HS-27A (cell line): ENCODE results near the gene SKIC2.
A peak's percentile ranks its signal among the peaks of the same experiment; 100 is the strongest.
"Not testable (repeated sequence)": the region's sequence is repeated elsewhere in the genome, so short reads cannot be mapped to it uniquely, and the experiment has no call there.

Source experiments
- DNase-seq: peaks from one replicate; pipeline ENCODE4 v3.0.0-alpha.2; 2012; ENCODE audit warnings: low read depth, missing footprints

The SKIC2 gene

DNA sequence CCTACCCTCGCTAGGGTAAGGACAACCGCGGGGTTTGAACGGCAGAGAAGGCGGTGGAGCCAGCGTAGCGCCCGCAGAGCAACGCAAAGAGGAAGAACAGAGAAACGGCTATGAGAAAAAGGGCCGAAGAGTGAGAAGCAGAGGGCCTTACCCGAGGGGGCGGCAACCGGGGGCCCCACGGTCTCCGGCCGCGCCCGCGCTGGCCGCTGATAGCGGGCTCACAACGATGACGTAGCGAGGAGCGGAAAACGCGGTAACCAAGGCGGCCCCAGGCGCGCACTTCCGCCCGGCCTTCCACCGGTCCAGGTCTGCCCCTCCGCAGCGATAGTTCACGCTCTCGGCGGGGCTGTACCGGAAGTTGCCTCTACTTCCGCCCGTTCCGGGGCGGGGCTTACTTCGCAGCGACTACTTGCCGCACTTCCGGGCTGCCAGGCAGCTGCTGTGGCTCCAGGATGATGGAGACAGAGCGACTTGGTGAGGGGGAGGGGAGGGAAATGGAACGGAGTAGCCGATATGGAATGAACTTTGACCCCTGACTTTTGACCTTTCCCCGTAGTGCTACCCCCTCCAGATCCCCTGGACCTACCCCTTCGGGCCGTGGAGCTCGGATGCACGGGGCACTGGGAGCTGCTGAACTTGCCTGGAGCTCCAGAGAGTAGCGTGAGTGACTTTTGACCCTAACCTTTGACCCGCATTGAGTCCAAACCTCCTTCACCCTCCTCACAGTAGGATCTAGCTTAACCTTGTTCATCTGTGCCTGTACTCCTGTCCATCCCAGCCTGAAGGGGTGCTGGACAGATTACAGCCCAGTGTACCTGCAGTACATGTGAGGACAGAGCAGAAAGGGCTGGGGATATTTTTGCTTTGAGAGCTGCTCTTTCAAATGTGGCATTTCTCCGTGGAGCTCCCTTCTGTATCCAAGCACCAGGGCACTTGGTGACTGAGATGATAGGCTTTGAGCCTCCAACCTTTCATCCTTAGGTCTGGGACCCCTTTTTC is at the start of gene SKIC2, which contains the start of gene NELFE:
Gene SKIC2, plus strand, starts transcription at position 435 of the 999 bp plus-strand sequence. Its CDS starts 18 bp downstream, at position 453.
Gene NELFE, minus strand, starts transcription at position 231 of the 999 bp plus-strand sequence. CDS start 525 bp downstream, outside the sequence.
- DNase-seq, result peak; percentile 96

DNA sequence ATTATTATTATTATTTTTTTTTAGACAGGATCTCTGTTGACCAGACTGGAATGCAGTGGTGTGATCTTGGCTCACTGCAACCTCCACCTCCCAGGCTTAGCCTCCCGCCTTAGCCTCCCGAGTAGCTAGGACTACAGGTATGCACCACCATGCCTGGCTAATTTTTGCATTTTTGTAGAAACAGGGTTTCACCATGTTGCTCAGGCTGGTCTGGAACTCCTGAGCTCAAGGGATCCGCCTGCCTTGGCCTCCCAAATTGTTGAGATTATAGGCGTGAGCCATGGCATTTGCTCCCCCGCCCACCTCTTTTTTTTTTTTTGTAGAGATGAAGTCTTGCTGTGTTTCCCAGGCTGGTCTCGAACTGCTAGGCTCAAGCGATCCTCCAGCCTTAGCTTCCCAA is 49.7 kb upstream of the SKIC2 start:
- not testable (repeated sequence) for DNase-seq

DNA sequence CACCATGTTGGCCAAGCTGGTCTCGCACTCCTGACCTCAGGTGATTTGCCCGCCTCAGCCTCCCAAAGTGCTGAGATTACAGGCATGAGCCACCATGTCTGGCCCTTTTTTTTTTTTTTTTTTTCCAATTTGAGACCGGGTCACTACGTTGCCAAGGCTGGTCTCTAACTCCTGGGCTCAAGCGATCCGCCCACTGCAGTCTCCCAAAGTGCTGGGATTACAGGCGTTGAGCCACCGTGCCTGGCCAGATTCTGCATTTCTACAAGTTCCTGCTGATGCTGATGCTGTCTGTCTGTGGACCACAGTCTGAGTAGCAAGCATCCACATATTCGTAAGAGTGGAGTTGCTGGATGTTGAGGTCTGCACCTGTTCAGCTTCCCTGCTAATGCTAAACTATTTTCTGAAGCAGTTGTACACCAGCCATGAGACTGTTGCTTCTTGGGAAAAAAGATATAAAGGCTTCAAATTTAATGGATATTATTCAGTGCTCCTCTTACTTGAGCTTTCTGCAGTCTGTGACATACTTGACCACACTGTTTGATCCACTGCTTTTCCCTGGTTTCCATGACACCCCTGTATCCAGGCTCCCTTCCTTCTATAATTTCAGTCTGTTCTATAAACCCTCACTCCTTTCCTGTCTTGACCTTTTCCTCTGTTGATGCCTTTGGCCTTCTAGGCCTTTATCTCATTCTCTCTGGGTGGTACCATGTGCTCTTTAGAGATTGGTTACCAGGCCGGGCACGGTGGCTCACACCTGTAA is 47.0 kb upstream of the SKIC2 start:
- no peak for DNase-seq

DNA sequence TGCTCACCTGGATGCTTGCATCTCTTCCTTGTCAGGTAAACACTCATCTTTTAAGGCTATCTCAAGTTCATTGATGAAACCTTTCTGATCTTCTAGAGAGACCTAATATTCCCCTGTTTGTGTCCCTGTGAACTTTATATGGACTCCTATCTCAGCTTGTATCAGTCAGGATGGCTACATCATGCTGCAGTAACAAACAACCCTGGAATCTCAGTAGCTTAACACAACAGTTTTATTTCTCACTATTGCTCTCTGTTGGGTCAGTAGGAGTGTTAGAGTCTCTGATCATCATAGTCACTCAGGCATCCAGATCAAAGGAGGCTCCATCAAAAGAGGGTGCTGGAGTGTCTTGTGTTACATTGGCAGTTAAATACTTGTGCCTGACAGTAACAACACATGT is 43.6 kb upstream of the SKIC2 start:
- DNase-seq, result no peak

DNA sequence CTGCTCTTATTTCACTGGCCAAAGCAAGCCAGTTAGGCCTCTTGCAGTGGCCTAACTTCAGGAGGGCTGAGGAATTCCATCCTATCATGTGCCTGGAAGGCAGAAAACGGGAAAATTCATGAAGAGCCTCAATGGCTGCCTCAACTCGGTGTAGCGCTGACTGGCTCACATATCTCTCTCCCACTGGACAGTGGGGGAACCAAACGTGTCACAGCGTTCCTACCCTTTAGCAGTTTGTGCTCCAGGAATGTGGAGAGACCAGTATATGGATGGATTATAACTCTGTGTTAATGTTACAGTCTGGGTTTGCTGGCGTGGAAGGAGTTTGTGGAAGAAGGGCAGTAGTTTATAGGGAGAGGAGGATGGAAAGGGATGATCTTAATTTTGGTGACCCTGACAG is 43.2 kb upstream of the SKIC2 start:
- DNase-seq, result no peak

DNA sequence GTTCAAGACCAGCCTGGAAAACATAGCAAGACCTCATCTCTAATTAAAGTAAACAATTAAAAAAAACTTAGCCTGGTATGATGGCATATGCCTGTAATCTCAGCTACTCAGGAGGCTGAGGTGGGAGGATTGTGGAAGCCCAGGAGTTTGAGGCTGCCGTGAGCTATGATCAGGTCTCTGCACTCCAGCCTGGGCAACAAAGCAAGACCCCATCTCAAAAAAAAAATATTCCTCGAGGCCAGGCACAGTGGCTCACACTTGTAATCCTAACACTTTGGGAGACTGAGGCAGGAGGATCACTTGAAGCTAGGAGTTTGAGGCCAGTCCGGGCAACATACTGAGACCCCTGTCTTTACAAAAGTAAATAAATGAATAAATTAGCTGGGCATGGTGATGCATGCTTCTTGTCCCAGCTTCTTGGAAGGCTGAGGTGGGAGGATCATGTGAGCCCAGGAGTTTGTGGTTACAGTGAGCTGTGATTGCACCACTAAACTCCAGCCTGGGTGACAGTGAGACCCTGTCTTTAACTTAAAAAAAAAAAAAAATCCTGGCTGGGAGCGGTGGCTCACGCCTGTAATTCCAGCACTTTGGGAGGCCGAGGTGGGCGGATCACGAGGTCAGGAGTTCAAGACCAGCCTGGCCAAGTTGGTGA is 40.8 kb upstream of the SKIC2 start:
- no peak for DNase-seq

DNA sequence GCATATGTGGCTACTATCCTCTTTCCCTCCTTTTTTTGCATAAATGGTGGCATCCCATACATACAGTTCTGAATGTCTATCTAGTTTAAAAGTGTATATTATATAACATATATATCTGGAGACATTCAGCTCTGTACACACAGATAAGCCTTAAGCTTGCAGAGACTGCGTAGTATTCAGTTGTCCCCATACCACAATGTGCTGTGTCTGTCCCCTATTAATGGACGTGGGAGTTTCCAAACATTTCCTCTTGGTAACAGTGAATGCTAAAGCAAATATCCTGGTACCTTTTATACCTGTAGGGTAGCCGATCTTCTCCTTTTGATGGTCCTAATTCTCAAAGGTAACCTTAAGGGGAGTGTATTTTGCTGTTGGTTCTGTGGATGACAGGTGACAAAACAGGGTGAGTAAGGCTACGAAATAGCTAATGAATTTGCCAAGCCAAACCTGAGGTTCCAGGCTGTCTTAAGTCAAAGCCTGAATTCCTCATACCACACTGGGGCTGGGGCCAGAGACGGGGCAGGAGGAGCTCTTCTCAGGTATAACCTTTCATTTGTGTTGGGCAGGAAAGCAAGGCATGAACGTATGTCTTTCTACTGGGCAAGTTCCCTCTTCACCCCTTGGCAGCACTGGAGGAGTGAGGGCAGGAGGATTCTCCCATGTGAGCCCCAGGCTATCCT is 39.2 kb upstream of the SKIC2 start:
- no peak for DNase-seq

DNA sequence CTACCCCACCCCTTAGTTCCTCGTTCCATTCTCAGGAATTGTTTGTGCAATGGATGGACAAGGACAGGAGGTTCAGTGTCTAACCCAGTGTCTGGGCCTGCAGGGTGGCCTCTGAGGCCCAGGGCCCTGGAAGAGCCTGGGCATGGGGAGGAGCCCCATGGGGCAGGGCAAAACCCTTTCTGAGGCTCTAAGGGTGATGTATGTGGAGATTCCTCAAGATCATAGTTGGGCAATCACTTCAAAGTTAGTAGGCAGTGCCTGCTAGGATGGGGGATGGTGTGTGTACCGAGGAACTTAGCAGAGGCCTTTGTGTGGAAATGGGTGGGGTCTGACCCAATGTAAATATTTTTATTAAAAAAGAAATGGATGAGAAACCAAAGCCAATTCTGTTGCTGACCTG is 38.2 kb upstream of the SKIC2 start:
- DNase-seq, result no peak

DNA sequence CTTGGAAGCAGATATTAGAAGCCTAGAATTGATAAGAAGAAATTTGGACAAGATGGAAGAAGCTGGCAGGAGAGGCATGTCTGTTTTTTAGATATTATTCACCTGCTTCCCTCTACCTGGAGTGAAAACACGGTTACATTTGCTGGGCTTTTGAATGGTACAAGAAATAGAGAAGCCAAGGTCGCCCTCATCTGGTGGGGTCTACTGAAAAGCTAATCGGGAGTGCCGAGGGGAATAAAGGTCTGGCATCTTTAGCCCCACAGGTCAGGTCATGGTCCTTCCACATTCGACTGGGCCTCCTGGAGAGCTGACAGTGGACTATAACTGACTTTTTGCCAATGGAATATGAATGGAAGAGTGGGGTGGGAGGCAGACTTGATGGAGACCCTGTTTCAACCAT is 36.0 kb upstream of the SKIC2 start:
- no peak for DNase-seq

DNA sequence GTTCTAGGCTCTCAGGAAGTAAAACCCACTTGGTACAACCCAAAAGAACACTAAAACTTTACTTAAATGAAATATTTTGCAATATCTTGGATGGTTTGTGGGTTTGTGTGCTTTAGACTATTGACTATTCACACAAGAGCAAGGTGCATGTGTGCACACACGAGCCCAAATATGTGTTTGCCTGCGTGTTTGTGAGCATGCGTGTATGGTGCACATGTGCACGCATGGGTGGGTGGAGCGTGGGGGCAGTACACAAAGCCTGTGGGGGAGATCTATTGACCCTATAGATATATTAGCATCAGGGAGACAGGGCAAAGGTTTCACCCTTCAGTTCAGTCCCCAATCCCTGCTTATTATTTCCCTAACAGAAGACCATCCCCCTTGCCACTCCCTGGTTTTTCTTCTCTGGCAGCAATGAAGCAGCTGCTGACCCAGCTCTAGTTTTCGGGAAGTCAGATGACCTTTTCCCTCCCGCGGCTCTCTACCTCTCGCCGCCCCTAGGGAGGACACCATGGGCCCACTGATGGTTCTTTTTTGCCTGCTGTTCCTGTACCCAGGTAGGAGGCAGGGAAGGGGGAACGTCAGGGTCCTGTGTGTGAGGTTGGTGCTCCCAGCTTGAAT is 31.6 kb upstream of the SKIC2 start, which contains the start of gene C2:
Gene C2, plus strand, starts transcription at position 476 of the 621 bp plus-strand sequence. Its CDS starts 36 bp downstream, at position 512.
- no peak for DNase-seq

DNA sequence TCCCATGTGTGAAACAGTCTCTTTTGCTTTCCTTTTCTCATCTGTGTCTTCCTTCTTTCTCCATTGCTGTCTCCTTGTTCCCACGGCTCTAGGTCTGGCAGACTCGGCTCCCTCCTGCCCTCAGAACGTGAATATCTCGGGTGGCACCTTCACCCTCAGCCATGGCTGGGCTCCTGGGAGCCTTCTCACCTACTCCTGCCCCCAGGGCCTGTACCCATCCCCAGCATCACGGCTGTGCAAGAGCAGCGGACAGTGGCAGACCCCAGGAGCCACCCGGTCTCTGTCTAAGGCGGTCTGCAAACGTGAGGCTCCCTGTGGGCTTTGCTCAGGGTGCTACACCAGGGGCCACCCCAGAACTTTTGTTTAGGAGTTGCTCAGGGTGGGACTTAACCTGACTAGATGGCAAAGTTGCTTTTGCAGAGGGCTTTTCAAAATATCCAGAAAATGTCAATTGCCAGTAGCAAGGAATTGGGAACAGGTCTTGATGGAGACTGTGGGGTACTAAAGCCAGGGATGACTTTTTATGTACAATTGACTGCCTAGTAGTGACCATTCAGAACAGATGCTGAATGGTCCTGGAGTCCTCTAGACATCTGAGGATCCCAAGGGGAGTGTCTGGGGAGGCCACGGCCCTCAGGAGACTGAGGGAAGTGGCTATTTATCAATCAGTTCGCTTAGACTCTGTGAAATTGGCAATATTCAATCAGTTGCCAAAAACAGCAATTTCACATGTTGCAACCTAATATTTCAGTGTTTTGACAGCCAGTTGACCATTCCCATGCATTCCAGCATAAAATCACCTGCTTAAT is 30.9 kb upstream of the SKIC2 start:
- no peak for DNase-seq

DNA sequence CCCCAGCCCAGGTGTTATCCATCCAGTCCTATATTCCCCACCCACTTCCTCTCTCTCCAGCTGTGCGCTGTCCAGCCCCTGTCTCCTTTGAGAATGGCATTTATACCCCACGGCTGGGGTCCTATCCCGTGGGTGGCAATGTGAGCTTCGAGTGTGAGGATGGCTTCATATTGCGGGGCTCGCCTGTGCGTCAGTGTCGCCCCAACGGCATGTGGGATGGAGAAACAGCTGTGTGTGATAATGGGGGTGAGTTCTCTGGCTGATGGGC is 30.4 kb upstream of the SKIC2 start:
- no peak for DNase-seq

DNA sequence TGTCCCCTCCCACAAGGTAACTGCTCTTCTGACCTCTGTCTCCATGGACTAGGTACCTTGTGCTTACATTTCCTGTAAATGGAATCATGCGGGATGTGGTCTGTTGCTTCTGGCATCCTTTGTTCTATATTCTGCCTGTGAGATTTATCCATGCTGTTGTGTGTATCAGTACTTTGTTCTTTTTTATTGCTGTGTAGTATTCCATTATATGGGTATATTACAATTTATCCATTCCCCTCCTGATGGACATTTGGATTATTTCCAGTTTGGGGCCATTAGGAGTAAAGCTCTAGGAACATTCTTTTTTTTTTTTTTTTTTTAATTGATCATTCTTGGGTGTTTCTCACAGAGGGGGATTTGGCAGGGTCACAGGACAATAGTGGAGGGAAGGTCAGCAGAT is 28.0 kb upstream of the SKIC2 start:
- no peak for DNase-seq

DNA sequence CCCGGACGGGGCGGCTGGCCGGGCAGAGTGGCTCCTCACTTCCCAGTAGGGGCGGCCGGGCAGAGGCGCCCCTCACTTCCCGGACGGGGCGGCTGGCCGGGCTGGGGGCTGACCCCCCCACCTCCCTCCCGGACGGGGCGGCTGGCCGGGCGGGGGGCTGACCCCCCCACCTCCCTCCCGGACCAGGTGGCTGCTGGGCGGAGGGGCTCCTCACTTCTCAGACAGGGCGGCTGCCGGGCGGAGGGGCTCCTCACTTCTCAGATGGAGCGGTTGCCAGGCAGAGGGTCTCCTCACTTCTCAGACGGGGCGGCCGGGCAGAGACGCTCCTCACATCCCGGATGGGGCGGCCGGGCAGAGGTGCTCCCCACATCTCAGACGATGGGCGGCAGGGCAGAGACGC is 26.8 kb upstream of the SKIC2 start:
- not testable (repeated sequence) for DNase-seq

DNA sequence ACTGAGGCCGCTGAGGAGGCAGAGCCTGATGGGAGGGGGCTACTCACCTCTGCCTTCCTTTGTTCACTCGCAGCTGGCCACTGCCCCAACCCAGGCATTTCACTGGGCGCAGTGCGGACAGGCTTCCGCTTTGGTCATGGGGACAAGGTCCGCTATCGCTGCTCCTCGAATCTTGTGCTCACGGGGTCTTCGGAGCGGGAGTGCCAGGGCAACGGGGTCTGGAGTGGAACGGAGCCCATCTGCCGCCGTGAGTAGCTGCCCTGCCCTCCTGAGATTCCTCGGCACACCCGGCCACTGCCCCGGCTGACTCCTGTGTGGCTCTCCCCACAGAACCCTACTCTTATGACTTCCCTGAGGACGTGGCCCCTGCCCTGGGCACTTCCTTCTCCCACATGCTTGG is 25.4 kb upstream of the SKIC2 start:
- DNase-seq, result no peak

DNA sequence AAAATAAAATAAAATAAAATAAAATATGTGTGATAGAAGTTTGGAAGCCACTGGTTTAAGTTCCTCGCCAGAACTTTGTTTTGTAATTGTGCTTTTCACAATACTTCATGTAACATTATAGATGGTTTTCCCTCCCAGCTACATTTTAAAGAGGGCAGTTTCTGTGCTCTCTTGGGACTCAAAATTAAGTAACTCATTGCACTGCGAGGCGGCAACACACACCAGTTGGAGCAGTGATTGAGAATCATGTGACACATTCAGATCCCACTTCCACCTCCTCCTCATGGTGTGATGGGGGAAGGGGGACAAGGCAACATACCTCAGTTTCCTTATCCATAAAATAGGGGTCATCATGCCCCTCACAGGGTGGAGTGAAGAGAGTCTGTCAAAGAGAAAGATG is 24.0 kb upstream of the SKIC2 start:
- no peak for DNase-seq

DNA sequence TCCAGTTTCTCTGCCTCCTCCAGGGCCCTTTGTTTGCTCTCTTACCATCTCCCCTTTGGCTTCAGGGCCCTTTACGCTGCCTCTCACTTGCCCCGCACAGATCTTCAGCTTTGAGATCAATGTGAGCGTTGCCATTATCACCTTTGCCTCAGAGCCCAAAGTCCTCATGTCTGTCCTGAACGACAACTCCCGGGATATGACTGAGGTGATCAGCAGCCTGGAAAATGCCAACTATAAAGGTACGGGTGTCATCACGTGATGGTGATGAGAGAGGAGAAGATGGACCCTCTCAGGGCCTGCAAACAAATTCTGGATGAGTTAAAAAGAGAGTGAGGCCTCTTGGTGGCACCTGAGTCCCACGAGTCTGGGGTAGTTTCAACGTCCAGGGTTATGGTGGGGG is 23.2 kb upstream of the SKIC2 start:
- no peak for DNase-seq

DNA sequence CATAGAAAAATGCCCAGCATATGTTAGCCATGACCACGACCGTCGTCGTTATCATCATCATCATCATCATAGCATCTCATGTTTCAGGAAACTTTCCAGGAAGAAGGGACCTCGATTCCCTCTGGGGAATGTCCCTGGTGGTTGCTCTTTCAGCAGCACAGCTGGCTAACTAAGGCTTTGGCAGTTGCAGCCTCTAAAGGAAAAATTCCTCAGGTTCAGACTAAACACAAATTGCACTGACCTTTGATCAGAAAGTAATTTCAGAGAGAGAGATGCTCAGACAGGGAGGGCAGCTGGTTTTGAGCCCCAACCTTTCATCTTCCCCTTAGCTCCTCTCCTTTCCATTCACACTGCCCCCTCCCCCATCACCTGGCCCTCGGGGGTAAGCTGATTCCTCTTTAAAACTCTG is 18.7 kb upstream of the SKIC2 start:
- DNase-seq, result peak; percentile 70

DNA sequence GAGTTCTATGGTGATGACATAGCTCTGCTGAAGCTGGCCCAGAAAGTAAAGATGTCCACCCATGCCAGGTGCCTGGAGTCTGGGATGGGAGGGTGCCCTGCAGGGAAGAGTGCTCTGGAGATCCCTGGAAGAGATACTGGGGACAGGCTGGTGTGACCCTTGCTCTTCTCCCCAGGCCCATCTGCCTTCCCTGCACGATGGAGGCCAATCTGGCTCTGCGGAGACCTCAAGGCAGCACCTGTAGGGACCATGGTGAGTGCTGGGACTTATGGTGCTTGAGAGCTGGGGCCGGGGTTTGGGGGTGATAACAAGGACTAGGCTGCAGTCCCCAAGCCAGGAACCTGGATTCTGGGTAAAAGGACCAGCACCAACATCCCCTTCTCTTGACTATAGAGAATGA is 15.2 kb upstream of the SKIC2 start:
- no peak for DNase-seq

DNA sequence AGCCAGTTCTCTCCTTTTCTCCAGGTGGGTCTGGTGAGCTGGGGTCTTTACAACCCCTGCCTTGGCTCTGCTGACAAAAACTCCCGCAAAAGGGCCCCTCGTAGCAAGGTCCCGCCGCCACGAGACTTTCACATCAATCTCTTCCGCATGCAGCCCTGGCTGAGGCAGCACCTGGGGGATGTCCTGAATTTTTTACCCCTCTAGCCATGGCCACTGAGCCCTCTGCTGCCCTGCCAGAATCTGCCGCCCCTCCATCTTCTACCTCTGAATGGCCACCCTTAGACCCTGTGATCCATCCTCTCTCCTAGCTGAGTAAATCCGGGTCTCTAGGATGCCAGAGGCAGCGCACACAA is 13.8 kb upstream of the SKIC2 start:
- DNase-seq, result no peak
